WTC11 (cell line): Measurements from ENCODE around the gene OPTC.

Experiments used
- GABPB1 ChIP-seq: sonication (generic); formaldehyde crosslinking; IDR thresholded peaks from 2 replicates; pipeline ENCODE4 v1.8.1; 2023; ENCODE audit warnings: mild to moderate bottlenecking, missing genetic modification reagents
- ZBTB43 ChIP-seq: sonication (generic); formaldehyde crosslinking; IDR thresholded peaks from 2 replicates; pipeline ENCODE4 v1.8.1; 2023; ENCODE audit warnings: mild to moderate bottlenecking, missing genetic modification reagents

GRCh38 chr1:203548892-203549291 is 54.9 kb downstream of the OPTC start:
- TF ChIP-seq GABPB1 (no peak), ZBTB43 (CRISPR knock-in tag) (no peak)
